ENCODE measurements around the gene ANKS1A. TPM values are rescaled to one million over a fixed set of nuclear protein-coding genes. Genes with fewer than 3 reads are reported as not detected.

Gene ANKS1A
- total RNA-seq, 4 donors from 2014 or later = 5.3 to 8.6 (median 7.0) TPM

DNA sequence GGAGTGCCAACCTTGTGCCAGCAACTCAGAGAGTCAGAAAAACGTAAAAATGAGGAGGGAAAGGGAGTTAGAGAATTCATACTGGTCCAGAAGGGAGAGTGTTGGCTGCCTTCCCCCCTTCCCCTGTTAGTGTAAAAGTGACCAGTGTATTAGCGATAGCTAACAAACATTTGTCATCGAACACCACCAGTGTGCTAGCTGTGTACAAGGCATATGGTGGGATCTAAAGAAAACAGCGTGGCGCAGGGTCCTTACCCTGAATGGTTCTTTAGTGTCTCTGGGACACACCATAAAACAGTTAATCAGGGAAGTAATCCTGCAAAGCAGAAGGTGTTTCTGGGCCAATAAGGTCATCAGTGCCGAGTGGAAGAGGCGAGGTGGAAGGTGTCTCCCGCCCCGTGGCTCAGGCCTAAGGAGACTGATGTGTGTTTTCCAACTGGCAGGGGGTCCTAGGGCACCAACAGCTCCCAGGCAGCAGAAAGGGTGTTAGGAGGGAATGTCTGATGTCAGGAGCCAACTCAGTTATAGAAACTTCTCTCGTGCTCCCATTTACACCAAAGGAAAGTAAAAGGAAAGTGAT, 160.2 kb downstream of the ANKS1A start:
- in situ Hi-C loops (cut with MboI; ENCODE audit: low sequenced_read_pairs in 4 of 4) = no loop called here
- no peak for ATAC-seq
- intact Hi-C loops (cut with DNase I; ENCODE audit: low total_unique reads) = no loop called here

DNA sequence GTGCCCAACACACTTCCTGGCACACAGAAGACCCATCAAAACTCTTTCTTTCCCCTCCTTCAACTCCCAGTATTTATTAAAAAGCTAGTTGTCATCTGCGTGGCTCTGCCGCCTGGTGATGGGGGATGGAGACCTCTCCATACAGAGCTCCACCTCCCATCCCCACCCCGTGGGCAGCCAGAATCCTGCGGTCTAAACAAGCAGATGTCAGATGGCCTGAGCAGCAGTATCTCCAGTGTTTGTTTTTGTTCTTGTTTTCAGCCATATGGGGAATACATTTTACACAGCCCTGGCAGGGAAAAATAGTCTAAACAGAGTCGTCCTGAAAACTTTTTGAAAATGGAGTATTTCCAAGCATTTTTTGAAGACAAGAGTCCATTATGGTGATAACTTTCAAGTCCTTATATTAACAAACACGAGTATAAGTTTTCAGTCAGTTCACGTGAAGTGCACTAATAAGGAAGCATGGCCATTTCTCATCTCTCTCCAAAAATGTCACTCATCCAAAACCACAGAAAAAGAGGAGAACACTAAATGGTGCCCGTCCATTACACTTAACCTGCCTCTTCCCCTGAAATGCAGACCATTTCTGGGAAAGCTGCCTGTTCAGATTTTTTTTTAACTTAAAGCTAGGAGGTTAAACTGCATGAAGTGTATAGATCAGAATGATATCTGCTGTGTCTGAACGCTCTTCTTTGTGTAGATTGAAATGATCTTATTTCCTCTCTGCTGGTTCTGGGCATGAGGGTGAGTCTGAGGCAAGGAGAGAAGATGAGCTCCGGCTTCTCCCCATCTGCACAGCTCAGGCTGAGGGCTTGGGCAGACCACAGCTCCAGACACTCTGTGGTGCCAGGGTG, 161.1 kb downstream of the ANKS1A start:
- in situ Hi-C loops (cut with MboI; ENCODE audit: low sequenced_read_pairs in 4 of 4) (no loop called here), intact Hi-C loops (cut with DNase I; ENCODE audit: low total_unique reads) (no loop called here)
- peaks cover 54 to 62% of the 10 kb centered on the region in 2 donors for H3K4me1 ChIP-seq
- TF ChIP-seq, protein P1, sequence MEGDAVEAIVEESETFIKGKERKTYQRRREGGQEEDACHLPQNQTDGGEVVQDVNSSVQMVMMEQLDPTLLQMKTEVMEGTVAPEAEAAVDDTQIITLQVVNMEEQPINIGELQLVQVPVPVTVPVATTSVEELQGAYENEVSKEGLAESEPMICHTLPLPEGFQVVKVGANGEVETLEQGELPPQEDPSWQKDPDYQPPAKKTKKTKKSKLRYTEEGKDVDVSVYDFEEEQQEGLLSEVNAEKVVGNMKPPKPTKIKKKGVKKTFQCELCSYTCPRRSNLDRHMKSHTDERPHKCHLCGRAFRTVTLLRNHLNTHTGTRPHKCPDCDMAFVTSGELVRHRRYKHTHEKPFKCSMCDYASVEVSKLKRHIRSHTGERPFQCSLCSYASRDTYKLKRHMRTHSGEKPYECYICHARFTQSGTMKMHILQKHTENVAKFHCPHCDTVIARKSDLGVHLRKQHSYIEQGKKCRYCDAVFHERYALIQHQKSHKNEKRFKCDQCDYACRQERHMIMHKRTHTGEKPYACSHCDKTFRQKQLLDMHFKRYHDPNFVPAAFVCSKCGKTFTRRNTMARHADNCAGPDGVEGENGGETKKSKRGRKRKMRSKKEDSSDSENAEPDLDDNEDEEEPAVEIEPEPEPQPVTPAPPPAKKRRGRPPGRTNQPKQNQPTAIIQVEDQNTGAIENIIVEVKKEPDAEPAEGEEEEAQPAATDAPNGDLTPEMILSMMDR (IDR thresholded peaks at IDR 0.05 in 4 of 5, conservative IDR thresholded peaks at IDR 0.05 in 1 of 5) = no peak
- TF ChIP-seq POLR2A (IDR thresholded peaks at IDR 0.05) = peak in 1 of 2 donors; percentile 13
- H3K27me3 ChIP-seq = no peaks in the 10 kb centered on the region
- H3K27ac ChIP-seq = peak overlapping the region; percentile 71 to 79 (median 73)
- no peak overlapping the region for H3K4me3 ChIP-seq
- H3K36me3 ChIP-seq = peaks cover 0 to 4% of the 10 kb centered on the region in 2 donors
- no peaks in the 10 kb centered on the region for H3K9me3 ChIP-seq
- DNase-seq (peak in 1 of 2 donors; percentile 36), ATAC-seq (no peak)

More for the DNA sequence above, 160.2 kb downstream of the ANKS1A start:
- DNase-seq = no peak
- Histone ChIP-seq H3K27me3 (no peaks in the 10 kb centered on the region), H3K9me3 (no peaks in the 10 kb centered on the region), H3K36me3 (no peaks in the 10 kb centered on the region), H3K4me1 (peaks cover 59 to 67% of the 10 kb centered on the region in 2 donors), H3K4me3 (no peak overlapping the region), H3K27ac (peak overlapping the region; percentile 71 to 79 (median 73))
- TF ChIP-seq POLR2A (IDR thresholded peaks at IDR 0.05) = no peak
- TF ChIP-seq, protein P1 (IDR thresholded peaks at IDR 0.05 in 4 of 5, conservative IDR thresholded peaks at IDR 0.05 in 1 of 5) = no peak

DNA sequence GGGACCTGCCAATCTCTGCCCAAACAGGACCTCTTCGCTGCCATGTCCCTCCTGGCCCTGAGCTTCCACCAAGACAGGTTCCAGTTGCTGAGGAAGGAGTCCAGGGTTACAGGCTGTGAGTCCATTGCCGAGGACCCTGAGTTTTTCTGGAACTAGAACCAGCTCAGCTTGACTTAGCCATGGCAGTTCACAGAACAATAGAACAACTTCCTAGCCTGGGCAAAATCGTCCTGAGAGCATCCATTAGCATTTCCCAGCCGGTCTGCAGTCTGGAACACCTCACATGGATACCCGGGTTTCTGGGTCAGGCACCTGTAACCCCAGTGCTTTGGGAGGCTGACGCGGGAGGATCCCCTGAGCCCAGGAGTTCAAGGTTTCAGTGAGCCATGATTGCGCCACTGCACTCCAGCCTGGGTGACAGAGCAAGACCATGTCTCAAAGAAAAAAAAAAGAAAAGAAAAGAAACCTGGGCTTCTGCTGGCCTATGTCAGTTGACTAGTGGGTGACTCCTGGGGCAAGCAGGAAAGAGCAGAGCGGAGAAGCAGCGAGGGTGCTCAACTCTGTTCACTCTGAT, 161.8 kb downstream of the ANKS1A start:
- in situ Hi-C loops (cut with MboI; ENCODE audit: low sequenced_read_pairs in 4 of 4) (no loop called here), intact Hi-C loops (cut with DNase I; ENCODE audit: low total_unique reads) (no loop called here)
- H3K4me3 ChIP-seq = no peak overlapping the region
- peaks cover 0 to 4% of the 10 kb centered on the region in 2 donors for H3K36me3 ChIP-seq
- TF ChIP-seq POLR2A (IDR thresholded peaks at IDR 0.05) = no peak
- TF ChIP-seq, protein P1 (IDR thresholded peaks at IDR 0.05 in 4 of 5, conservative IDR thresholded peaks at IDR 0.05 in 1 of 5) = no peak
- H3K9me3 ChIP-seq = no peaks in the 10 kb centered on the region
- no peak for DNase-seq
- H3K4me1 ChIP-seq = peaks cover 48 to 55% of the 10 kb centered on the region in 2 donors
- no peaks in the 10 kb centered on the region for H3K27me3 ChIP-seq
- no peak for ATAC-seq
- peak overlapping the region; percentile 71 to 79 (median 73) for H3K27ac ChIP-seq

DNA sequence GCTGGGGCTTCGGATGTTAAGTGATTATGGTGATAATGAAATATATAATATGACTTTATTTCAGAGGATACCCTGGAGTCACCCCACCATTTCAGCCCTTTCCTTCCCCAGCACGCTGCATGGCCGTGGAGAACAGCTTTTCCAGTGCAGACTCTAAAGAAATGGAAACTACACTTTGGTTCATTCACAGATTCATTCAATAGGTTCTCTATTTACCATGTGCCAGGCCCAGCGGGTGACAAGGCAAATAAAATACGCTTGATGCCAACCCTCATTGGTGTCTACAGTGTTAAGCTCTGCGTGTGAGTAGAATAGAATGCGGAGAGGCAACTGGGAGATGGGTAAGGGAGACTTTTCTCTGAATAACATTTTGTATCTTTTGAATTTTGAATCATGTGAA, 162.3 kb downstream of the ANKS1A start:
- H3K36me3 ChIP-seq = peaks cover 0 to 4% of the 10 kb centered on the region in 2 donors
- DNase-seq (no peak), ATAC-seq (no peak)
- H3K4me3 ChIP-seq = no peak overlapping the region
- intact Hi-C loops (cut with DNase I; ENCODE audit: low total_unique reads) = no loop called here
- H3K27me3 ChIP-seq = no peaks in the 10 kb centered on the region
- in situ Hi-C loops (cut with MboI; ENCODE audit: low sequenced_read_pairs in 4 of 4) = no loop called here
- H3K4me1 ChIP-seq = peaks cover 42 to 49% of the 10 kb centered on the region in 2 donors
- peak overlapping the region; percentile 13 to 79 (median 72) for H3K27ac ChIP-seq
- H3K9me3 ChIP-seq = no peaks in the 10 kb centered on the region
- TF ChIP-seq POLR2A (IDR thresholded peaks at IDR 0.05) = no peak
- TF ChIP-seq, protein P1 (IDR thresholded peaks at IDR 0.05 in 4 of 5, conservative IDR thresholded peaks at IDR 0.05 in 1 of 5) = no peak
